Measurements from ENCODE around the gene NELFB. TPM values are rescaled to one million over a fixed set of nuclear protein-coding genes. Genes with fewer than 3 reads are reported as not detected.

NELFB gene
- total RNA-seq, 1 experiment from 2014 or later: 71.7 TPM

GRCh38 chr9:137225699-137226331 is 29.3 kb upstream of the NELFB start:
- DNase-seq: no peak
- Histone ChIP-seq H4K20me1 (ENCODE audit: control insufficient read depth, insufficient read depth, insufficient read length) (no peaks in the 10 kb centered on the region), H2BK12ac (ENCODE audit: insufficient read length, low read depth, low read length) (no peak overlapping the region), H3K18ac (ENCODE audit: insufficient read length, low read depth, low read length) (no peak overlapping the region), H2BK120ac (ENCODE audit: low read depth, low read length, poor library complexity, severe bottlenecking) (no peak overlapping the region), H2AK5ac (ENCODE audit: insufficient read length, low read length) (no peak overlapping the region), H3K27ac (ENCODE audit: insufficient read length, low read depth, low read length) (no peak overlapping the region), H3K9me3 (ENCODE audit: control insufficient read depth, low read depth, low read length) (no peaks in the 10 kb centered on the region), H2BK15ac (ENCODE audit: low read depth, low read length) (no peak overlapping the region), H4K91ac (ENCODE audit: insufficient read length, low read depth, low read length) (no peak overlapping the region), H4K5ac (ENCODE audit: insufficient read length, low read depth, low read length) (no peak overlapping the region), H3K9ac (ENCODE audit: extremely low read depth, insufficient read length, low read length) (no peak overlapping the region), H3K27me3 (ENCODE audit: insufficient read depth, low read length) (no peaks in the 10 kb centered on the region), H3K14ac (ENCODE audit: insufficient read depth, low read length) (no peak overlapping the region), H2AFZ (ENCODE audit: low read length) (no peak overlapping the region), H3K4me2 (ENCODE audit: insufficient read depth, insufficient read length, low read length) (no peak overlapping the region), H3K23me2 (ENCODE audit: insufficient read length, low read depth, low read length, poor library complexity, severe bottlenecking) (peaks cover 18% of the 10 kb centered on the region), H3K4ac (ENCODE audit: low read depth, low read length) (no peak overlapping the region), H3K79me1 (ENCODE audit: insufficient read depth, low read depth, low read length, poor library complexity, severe bottlenecking) (no peaks in the 10 kb centered on the region), H2BK20ac (ENCODE audit: low read depth, low read length, poor library complexity, severe bottlenecking) (no peak overlapping the region), H2BK5ac (ENCODE audit: insufficient read length, low read length) (no peak overlapping the region), H3K56ac (ENCODE audit: insufficient read length, low read depth, low read length) (no peak overlapping the region), H3T11ph (ENCODE audit: low read length) (no peak overlapping the region), H4K8ac (replicated peaks; ENCODE audit: insufficient read length, low read depth, low read length) (no peak overlapping the region), H3K79me2 (ENCODE audit: insufficient read depth, low read length) (no peaks in the 10 kb centered on the region), H3K23ac (ENCODE audit: insufficient read length, low read depth, low read length) (no peak overlapping the region), H3K4me1 (ENCODE audit: insufficient read depth, low read length) (no peaks in the 10 kb centered on the region)
- no peak for TF ChIP-seq CTCF (conservative IDR thresholded peaks at IDR 0.05)
- no CpG with 5 or more reads among the region's 21 CpGs for WGBS (ENCODE audit: extremely low coverage, insufficient read length, low lambda C conversion rate)
- H3K4me1 Mint-ChIP-seq: peaks cover 2 to 5% of the 10 kb centered on the region in 2 experiments
- no peaks in the 10 kb centered on the region for H3K36me3 Mint-ChIP-seq (ENCODE audit: insufficient read depth in 1 of 3, low read depth in 3 of 3)
- H3K4me3 Mint-ChIP-seq: no peak overlapping the region
- no peak overlapping the region for H3K27ac Mint-ChIP-seq
- no peaks in the 10 kb centered on the region for H3K9me3 Mint-ChIP-seq
- no peaks in the 10 kb centered on the region; the same call in 1 of the 2 replicates for H3K27me3 Mint-ChIP-seq (ENCODE audit: low read depth)

All from H9 (cell line).